Fibroblast of pulmonary artery (primary cell): Measurements from ENCODE around the gene BORA.
"Not testable (repeated sequence)": the region's sequence is repeated elsewhere in the genome, so short reads cannot be mapped to it uniquely, and the experiment has no call there.

Source experiments
- DNase-seq: peaks from one replicate; pipeline ENCODE4 v3.0.0-alpha.2; 2010; ENCODE audit warnings: low read depth
- H3K4me3 ChIP-seq: replicated peaks from 2 replicates; pipeline ENCODE4 v1.5.1; 2011; ENCODE audit warnings: low read depth, mild to moderate bottlenecking, control low read depth, low read length, moderate library complexity
- TF ChIP-seq, protein P1 (sequence below): IDR thresholded peaks from 2 replicates; pipeline ENCODE4 v1.5.1; 2011; ENCODE audit warnings: mild to moderate bottlenecking, control low read depth, low read length, inconsistent platforms; ENCODE audit errors: missing control alignments

BORA gene

DNA sequence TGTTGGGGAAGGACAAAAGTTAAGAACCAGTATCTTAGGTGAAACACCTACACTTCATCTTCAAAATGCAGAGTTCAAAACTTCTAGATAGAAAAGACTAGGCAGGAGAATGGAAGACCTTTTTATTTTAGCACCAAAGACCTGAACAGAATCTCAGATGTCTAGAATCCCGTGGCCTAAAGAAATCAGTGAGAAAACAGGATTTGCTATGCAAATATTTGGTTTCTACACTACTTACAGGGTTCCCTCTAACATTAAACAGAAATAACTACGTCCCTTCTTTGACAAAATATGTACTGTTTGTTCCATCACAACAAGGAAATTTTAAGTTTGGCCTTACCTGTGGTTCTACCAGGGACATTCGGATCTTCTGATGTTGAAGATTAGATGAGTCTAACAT lies 32.5 kb downstream of the BORA start:
- DNase-seq = no peak
- no peak overlapping the region for H3K4me3 ChIP-seq
- TF ChIP-seq, protein P1, sequence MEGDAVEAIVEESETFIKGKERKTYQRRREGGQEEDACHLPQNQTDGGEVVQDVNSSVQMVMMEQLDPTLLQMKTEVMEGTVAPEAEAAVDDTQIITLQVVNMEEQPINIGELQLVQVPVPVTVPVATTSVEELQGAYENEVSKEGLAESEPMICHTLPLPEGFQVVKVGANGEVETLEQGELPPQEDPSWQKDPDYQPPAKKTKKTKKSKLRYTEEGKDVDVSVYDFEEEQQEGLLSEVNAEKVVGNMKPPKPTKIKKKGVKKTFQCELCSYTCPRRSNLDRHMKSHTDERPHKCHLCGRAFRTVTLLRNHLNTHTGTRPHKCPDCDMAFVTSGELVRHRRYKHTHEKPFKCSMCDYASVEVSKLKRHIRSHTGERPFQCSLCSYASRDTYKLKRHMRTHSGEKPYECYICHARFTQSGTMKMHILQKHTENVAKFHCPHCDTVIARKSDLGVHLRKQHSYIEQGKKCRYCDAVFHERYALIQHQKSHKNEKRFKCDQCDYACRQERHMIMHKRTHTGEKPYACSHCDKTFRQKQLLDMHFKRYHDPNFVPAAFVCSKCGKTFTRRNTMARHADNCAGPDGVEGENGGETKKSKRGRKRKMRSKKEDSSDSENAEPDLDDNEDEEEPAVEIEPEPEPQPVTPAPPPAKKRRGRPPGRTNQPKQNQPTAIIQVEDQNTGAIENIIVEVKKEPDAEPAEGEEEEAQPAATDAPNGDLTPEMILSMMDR = no peak

- DNase-seq = peak; percentile 32
- H3K4me3 ChIP-seq = no peak overlapping the region
- TF ChIP-seq, protein P1 = no peak
Measured at GRCh38 chr13:72763411-72763810, 35.7 kb downstream of the BORA start.

- no peak overlapping the region for H3K4me3 ChIP-seq
- TF ChIP-seq, protein P1 = no peak
- peak; percentile 64 for DNase-seq
Measured at GRCh38 chr13:72774019-72774418, 46.3 kb downstream of the BORA start.

- DNase-seq = peak; percentile 99
- TF ChIP-seq, protein P1 = no peak
- H3K4me3 ChIP-seq = peak within 1 kb of the TSS; percentile 97
Measured at GRCh38 chr13:72781451-72782439, 54.0 kb downstream of the BORA start, which contains the start of the genes DIS3 and PIBF1. TSS of gene DIS3 (minus strand) at chr13:72781900. CDS start at chr13:72781832, 68 bp downstream. TSS of gene PIBF1 (plus strand) at chr13:72782133. CDS start at chr13:72783470, 1,337 bp downstream.

GRCh38 chr13:72782717-72783116 lies 55.0 kb downstream of the BORA start:
- TF ChIP-seq, protein P1 = no peak
- peak overlapping the region; percentile 97 for H3K4me3 ChIP-seq
- peak; percentile 31 for DNase-seq

- DNase-seq, H3K4me3 ChIP-seq: not testable (repeated sequence)
Measured at GRCh38 chr13:72784679-72785078, 57.0 kb downstream of the BORA start.

DNA sequence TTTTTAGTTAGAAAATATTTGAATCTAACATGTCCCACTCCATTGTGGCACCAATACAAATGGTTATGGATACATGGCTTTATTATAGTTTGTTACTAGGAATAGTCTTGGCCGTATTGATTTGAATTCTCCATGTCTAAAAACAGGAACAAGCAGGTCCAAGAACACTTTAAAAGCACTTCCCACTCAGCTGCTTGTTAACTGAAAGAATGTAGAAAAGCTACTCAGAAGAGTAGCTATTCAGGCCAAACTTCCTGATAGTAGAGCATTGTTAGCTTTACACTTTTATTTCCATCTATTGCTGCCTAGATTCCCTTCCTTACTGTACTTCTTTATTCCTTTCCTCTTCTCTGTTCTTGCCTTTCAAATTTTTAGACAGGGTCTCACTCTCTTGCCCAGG lies 61.1 kb downstream of the BORA start:
- H3K4me3 ChIP-seq = no peak overlapping the region
- DNase-seq = no peak
- TF ChIP-seq, protein P1 = no peak
